ENCODE measurements around the gene PHKA1. TPM values are rescaled to one million over a fixed set of nuclear protein-coding genes. Genes with fewer than 3 reads are reported as not detected.

Gene PHKA1
- total RNA-seq, 4 donors from 2014 or later = 3.3 to 6.5 (median 4.4) TPM

GRCh38 chrX:72652082-72652481 lies 62.0 kb downstream of the PHKA1 start:
- no peak for TF ChIP-seq CTCF (IDR thresholded peaks at IDR 0.05; ENCODE audit: low read depth)

DNA sequence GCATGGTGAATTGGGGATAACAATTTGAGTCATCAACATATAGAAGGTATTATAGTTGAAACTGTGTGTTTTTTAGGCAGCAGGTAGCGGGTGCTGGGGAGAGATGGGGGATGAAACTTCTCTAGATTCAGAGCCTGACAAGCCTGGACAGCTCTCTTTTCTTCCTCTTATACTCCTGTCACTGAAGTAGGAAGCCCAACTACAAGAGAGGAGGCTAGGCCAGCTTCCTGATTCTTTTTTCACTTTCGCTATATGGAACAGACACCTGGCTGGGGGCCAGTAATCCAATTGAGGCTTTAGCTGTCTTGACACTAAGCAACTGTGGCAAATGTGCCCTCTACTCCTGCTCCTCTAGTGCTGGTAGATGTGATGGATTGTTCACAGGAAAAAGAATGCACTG lies 69.2 kb downstream of the PHKA1 start:
- TF ChIP-seq CTCF (IDR thresholded peaks at IDR 0.05; ENCODE audit: low read depth) = no peak

DNA sequence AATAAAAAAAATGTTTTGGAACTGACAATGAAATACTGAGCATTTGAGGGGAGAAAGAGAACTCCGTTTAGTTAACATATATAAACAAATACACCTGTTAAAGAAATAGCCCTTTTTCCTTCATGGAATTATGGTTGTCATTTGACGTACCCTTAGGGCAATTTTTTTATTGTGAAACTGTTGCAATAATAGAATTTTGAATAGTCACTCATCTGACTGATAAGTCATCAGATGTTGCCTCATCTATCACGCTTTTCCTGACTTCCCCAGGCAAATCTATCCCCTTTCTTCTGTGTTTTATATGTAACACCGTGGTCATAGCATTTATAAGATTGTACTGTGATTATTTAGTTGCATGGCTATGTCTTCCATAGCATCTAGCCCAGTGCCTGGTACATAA lies 72.5 kb downstream of the PHKA1 start:
- no peak for TF ChIP-seq CTCF (IDR thresholded peaks at IDR 0.05; ENCODE audit: low read depth)

DNA sequence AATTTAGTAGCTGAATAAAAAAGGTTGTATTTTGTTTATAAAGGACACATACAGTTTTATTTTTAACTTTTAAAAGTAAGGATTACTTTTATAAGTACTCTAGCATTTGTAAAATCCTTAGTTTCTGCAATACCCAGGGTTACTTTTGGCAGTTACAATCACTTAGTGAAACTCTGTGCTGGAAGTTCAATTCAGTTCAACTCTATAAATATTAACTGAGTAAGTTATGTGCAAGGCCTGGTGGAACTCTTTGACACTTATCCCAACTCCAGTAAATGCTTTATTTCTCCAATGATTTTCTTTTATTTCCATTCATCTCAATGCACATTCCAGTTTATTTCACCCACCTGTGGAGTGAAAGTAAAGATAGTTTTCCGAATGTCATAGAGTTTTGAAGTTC lies 78.2 kb downstream of the PHKA1 start:
- no peak for TF ChIP-seq CTCF (IDR thresholded peaks at IDR 0.05; ENCODE audit: low read depth)

- no peak for TF ChIP-seq CTCF (IDR thresholded peaks at IDR 0.05; ENCODE audit: low read depth)
Measured at GRCh38 chrX:72634331-72634730, 79.8 kb downstream of the PHKA1 start.

DNA sequence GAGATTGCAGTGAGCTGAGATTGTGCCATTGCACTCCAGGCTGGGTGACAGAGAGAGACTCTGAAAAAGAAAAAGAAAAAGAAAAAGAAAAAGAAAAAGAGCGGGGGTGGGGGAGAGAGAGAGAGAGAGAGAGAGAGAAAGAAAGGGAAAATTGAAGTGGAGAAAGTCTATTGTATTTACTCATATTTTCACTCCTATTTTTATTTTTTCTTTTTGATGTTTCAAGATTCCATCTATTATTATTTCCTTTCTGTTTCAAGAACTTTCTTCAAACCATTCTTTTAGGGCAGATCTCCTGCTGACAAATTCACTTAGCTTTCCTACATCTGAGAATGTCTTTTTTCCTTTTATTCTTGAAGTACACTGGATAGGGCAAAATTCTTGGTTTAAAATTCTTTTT lies 83.9 kb downstream of the PHKA1 start:
- no peak for TF ChIP-seq CTCF (IDR thresholded peaks at IDR 0.05; ENCODE audit: low read depth)

GRCh38 chrX:72624194-72624593 lies 89.9 kb downstream of the PHKA1 start:
- TF ChIP-seq CTCF (IDR thresholded peaks at IDR 0.05; ENCODE audit: low read depth) = no peak
